OCI-LY1 (cell line): Measurements from ENCODE around the gene HPSE2.

Experiments
- CTCF ChIP-seq: fragments of 200-600 bp; sonication (generic), shearing (Covaris generic); IDR thresholded peaks from 2 replicates; pipeline ENCODE4 v1.5.1; 2017; ENCODE audit warnings: mild to moderate bottlenecking, antibody characterized with exemption, low read length, moderate library complexity, mixed read lengths
- EZH2 ChIP-seq: fragments of 200-600 bp; sonication (generic), shearing (Covaris generic); IDR thresholded peaks from 2 replicates; pipeline ENCODE4 v1.8.0; 2017; ENCODE audit warnings: borderline replicate concordance, mixed run types, mild to moderate bottlenecking, antibody characterized with exemption, low read length, moderate library complexity, mixed read lengths

GRCh38 chr10:98915911-98916310 lies 319.7 kb downstream of the HPSE2 start:
- TF ChIP-seq CTCF: no peak
- TF ChIP-seq EZH2: no peak
